SK-N-SH treated with all-trans-retinoic acid at 6 μM for 48 hours (cell line): ENCODE results near the gene C22orf39.

Experiments
- ATAC-seq: fragments of 200-7000 bp; cut with Tn5 transposase; 3 replicates; pipeline ENCODE4 v1.9.1; 2020; ENCODE audit warnings: mild to moderate bottlenecking, moderate library complexity
- ARNTL ChIP-seq: fragments of 450-650 bp; formaldehyde crosslinking; IDR thresholded peaks from 2 replicates; pipeline ENCODE4 v1.5.0; 2020; ENCODE audit warnings: low read depth, mild to moderate bottlenecking, moderate library complexity, borderline replicate concordance
- BACH2 ChIP-seq: fragments of 250-450 bp; sonication (Bioruptor Pico); IDR thresholded peaks from 2 replicates; pipeline ENCODE4 v1.9.0; 2021; ENCODE audit warnings: mild to moderate bottlenecking, borderline replicate concordance
- CSDC2 ChIP-seq: fragments of 250-450 bp; sonication (Bioruptor Pico); IDR thresholded peaks from 2 replicates; pipeline ENCODE4 v1.5.0; 2020; ENCODE audit warnings: mild to moderate bottlenecking, moderate library complexity
- ESRRG ChIP-seq: fragments of 250-450 bp; sonication (Bioruptor Pico); IDR thresholded peaks from 2 replicates; pipeline ENCODE4 v1.6.1; 2021; ENCODE audit warnings: mild to moderate bottlenecking
- GLIS3 ChIP-seq: fragments of 250-450 bp; sonication (Bioruptor Pico); IDR thresholded peaks from 2 replicates; pipeline ENCODE4 v1.5.0; 2020; ENCODE audit warnings: mild to moderate bottlenecking, moderate library complexity
- ISL1 ChIP-seq: fragments of 250-450 bp; sonication (Bioruptor Pico); IDR thresholded peaks from 2 replicates; pipeline ENCODE4 v2.1.2; 2022; ENCODE audit warnings: mild to moderate bottlenecking, moderate library complexity
- OSR1 ChIP-seq: fragments of 250-450 bp; sonication (Bioruptor Pico); IDR thresholded peaks from 2 replicates; pipeline ENCODE4 v1.8.0; 2022; ENCODE audit warnings: moderate library complexity, mild to moderate bottlenecking, inconsistent platforms
- RARB ChIP-seq: fragments of 250-450 bp; sonication (Bioruptor Pico); IDR thresholded peaks from 2 replicates; pipeline ENCODE4 v1.8.0; 2021; ENCODE audit warnings: mild to moderate bottlenecking, moderate library complexity
- SNAI2 ChIP-seq: fragments of 250-450 bp; sonication (Bioruptor Pico); IDR thresholded peaks from 2 replicates; pipeline ENCODE4 v1.5.0; 2020; ENCODE audit warnings: mild to moderate bottlenecking, moderate library complexity
- TCF4 ChIP-seq: fragments of 250-450 bp; sonication (Bioruptor Pico); IDR thresholded peaks from 2 replicates; pipeline ENCODE4 v1.8.0; 2021; ENCODE audit warnings: mild to moderate bottlenecking, moderate library complexity, borderline replicate concordance
- TOX ChIP-seq: fragments of 250-450 bp; sonication (Bioruptor Pico); IDR thresholded peaks from 2 replicates; pipeline ENCODE4 v1.8.0; 2021; ENCODE audit warnings: mild to moderate bottlenecking, moderate library complexity, borderline replicate concordance
- ZC3H10 ChIP-seq: fragments of 250-450 bp; sonication (Bioruptor Pico); IDR thresholded peaks from 2 replicates; pipeline ENCODE4 v1.5.1; 2021; ENCODE audit warnings: mild to moderate bottlenecking, moderate library complexity
- ZFP3 ChIP-seq: fragments of 250-450 bp; sonication (Bioruptor Pico); IDR thresholded peaks from 2 replicates; pipeline ENCODE4 v1.5.0; 2020; ENCODE audit warnings: mild to moderate bottlenecking, moderate library complexity
- ZFP30 ChIP-seq: fragments of 450-650 bp; formaldehyde crosslinking; IDR thresholded peaks from 2 replicates; pipeline ENCODE4 v1.5.0; 2022; ENCODE audit warnings: mild to moderate bottlenecking, moderate library complexity
- ZNF565 ChIP-seq: fragments of 450-650 bp; formaldehyde crosslinking; conservative IDR thresholded peaks from 2 replicates; pipeline ENCODE4 v1.5.0; 2020; ENCODE audit warnings: low read depth, mild to moderate bottlenecking, moderate library complexity
- ZNF70 ChIP-seq: fragments of 450-650 bp; formaldehyde crosslinking; IDR thresholded peaks from 2 replicates; pipeline ENCODE4 v1.5.0; 2020; ENCODE audit warnings: mild to moderate bottlenecking, moderate library complexity
- ZNF8 ChIP-seq: fragments of 450-650 bp; formaldehyde crosslinking; IDR thresholded peaks from 2 replicates; pipeline ENCODE4 v1.5.0; 2020; ENCODE audit warnings: mild to moderate bottlenecking, moderate library complexity
- TF ChIP-seq, protein P1 (sequence below): fragments of 250-450 bp; sonication (Bioruptor Pico); IDR thresholded peaks from 2 replicates; pipeline ENCODE4 v1.5.1; 2020; ENCODE audit warnings: low read depth, mild to moderate bottlenecking, moderate library complexity
- TF ChIP-seq, protein P2 (sequence below): fragments of 250-450 bp; sonication (Bioruptor Pico); IDR thresholded peaks from 2 replicates; pipeline ENCODE4 v1.5.1; 2021; ENCODE audit warnings: mild to moderate bottlenecking, moderate library complexity
- TF ChIP-seq, protein P3 (sequence below): fragments of 250-450 bp; sonication (Bioruptor Pico); IDR thresholded peaks from 2 replicates; pipeline ENCODE4 v1.8.0; 2021; ENCODE audit warnings: low read depth, mild to moderate bottlenecking, moderate library complexity, borderline replicate concordance
- TF ChIP-seq, protein P4 (sequence below): fragments of 250-450 bp; sonication (Bioruptor Pico); IDR thresholded peaks from 2 replicates; pipeline ENCODE4 v1.8.0; 2020; ENCODE audit warnings: mild to moderate bottlenecking, moderate library complexity, borderline replicate concordance

The C22orf39 gene

DNA sequence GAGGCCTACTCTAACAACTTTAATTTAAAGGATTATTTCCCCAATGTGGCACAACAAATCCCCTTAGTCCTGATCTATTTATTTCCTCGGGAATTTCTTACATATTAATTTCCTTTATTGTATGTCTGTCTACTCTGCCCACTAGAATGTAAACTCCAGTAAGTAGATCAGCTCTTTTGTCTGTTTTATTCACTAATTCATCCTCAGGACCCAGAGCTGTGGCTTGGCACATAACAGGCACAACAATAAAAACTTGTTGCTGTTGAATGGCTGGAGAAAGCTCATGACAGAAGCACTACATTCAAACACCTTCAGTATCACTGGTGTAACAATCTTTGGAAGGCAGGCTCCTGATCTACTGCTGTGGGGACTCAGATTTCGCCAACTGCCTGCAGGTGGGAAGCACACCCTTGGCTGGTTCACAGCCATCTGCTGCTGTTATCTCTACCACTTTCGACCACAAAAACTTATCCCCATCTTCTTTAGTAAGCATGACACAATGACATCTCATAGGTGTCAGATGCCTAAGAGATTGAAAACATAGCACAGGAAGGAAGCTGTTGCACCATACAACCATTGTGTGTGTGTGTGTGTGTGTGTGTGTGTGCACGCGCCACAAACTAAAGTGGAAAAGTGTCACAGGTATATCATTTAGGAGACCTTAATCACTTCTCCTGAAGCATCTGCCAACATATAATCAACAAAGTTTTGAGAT, 27.9 kb downstream of the C22orf39 start:
- ATAC-seq = no peak
- no peak for TF ChIP-seq SNAI2 (CRISPR knock-in tag)
- no peak for TF ChIP-seq ZFP3
- TF ChIP-seq TCF4 = no peak
- TF ChIP-seq, protein P1, sequence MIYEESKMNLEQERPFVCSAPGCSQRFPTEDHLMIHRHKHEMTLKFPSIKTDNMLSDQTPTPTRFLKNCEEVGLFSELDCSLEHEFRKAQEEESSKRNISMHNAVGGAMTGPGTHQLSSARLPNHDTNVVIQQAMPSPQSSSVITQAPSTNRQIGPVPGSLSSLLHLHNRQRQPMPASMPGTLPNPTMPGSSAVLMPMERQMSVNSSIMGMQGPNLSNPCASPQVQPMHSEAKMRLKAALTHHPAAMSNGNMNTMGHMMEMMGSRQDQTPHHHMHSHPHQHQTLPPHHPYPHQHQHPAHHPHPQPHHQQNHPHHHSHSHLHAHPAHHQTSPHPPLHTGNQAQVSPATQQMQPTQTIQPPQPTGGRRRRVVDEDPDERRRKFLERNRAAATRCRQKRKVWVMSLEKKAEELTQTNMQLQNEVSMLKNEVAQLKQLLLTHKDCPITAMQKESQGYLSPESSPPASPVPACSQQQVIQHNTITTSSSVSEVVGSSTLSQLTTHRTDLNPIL (CRISPR knock-in tag) = no peak

DNA sequence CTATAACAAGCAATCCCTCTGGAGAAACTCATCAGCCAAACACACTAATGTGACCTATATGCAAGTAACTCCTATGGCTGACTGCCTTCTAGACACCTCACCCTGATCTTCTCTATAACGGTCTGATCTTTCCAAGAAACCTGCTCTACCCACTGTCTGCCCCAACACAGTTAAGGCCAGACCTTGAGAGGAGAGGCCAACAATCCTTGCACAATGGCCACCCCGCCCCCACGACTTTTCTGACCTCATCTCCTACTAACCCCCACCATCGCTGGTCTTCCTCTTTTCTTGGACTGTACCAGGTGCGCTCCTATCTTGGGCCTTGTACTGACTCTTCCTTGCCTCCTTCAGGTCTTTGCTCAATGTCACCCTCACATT, 28.4 kb downstream of the C22orf39 start:
- no peak for ATAC-seq
- TF ChIP-seq ARNTL = no peak
- TF ChIP-seq ZFP30 (CRISPR knock-in tag) = no peak
- TF ChIP-seq, all 23 proteins: peak for 0

DNA sequence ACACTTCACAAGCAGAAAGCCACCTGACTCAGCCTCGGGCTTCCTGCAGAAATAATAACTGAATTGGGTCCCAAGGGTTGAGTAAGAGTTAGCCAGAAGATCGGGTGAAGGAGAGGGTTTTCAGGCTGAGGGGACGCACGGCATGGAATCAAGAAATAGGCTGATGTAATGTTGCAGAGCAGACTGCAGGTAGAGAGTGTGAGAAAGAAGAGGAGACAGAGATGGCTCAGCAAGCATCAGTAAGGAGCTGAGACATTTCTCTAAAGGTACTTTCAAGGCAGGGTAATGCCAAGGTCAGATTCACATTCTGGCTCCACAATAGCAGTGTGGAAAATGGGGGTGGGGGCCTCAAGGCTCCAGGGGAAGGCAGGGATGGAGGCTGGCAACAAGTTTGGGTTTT, 34.6 kb downstream of the C22orf39 start:
- no peak for ATAC-seq
- TF ChIP-seq BACH2 (CRISPR knock-in tag) = no peak
- TF ChIP-seq ZNF565 = no peak
- TF ChIP-seq, protein P2, sequence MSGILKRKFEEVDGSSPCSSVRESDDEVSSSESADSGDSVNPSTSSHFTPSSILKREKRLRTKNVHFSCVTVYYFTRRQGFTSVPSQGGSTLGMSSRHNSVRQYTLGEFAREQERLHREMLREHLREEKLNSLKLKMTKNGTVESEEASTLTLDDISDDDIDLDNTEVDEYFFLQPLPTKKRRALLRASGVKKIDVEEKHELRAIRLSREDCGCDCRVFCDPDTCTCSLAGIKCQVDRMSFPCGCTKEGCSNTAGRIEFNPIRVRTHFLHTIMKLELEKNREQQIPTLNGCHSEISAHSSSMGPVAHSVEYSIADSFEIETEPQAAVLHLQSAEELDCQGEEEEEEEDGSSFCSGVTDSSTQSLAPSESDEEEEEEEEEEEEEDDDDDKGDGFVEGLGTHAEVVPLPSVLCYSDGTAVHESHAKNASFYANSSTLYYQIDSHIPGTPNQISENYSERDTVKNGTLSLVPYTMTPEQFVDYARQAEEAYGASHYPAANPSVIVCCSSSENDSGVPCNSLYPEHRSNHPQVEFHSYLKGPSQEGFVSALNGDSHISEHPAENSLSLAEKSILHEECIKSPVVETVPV = no peak
- TF ChIP-seq, protein P3, sequence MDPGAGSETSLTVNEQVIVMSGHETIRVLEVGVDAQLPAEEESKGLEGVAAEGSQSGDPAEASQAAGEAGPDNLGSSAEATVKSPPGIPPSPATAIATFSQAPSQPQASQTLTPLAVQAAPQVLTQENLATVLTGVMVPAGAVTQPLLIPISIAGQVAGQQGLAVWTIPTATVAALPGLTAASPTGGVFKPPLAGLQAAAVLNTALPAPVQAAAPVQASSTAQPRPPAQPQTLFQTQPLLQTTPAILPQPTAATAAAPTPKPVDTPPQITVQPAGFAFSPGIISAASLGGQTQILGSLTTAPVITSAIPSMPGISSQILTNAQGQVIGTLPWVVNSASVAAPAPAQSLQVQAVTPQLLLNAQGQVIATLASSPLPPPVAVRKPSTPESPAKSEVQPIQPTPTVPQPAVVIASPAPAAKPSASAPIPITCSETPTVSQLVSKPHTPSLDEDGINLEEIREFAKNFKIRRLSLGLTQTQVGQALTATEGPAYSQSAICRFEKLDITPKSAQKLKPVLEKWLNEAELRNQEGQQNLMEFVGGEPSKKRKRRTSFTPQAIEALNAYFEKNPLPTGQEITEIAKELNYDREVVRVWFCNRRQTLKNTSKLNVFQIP (CRISPR knock-in tag) = no peak
- no peak for TF ChIP-seq ESRRG (CRISPR knock-in tag)
- no peak for TF ChIP-seq ZNF70 (CRISPR knock-in tag)
- TF ChIP-seq OSR1 (CRISPR knock-in tag) = no peak

DNA sequence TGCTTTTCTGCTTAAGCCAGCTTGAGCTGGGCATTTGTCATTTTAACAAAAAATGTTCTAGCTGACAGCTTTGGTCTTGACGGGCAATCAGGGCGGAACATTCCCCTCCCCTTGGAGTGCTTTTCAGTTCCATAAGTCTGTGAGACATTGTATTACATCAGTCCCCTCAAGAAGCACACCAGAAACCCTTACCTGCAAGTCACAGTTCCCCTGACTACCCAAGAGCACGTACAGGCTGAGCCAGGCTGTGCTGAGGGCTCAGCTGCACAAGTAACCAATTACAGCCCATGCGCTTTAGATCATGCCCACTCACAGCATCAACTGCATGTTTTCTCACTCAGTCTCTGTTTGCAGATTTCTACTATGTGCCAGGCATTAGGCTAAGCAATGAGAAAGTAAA, 35.0 kb downstream of the C22orf39 start:
- ATAC-seq = no peak
- TF ChIP-seq, protein P2 = no peak
- TF ChIP-seq SNAI2 (CRISPR knock-in tag) = no peak
- TF ChIP-seq ZNF70 (CRISPR knock-in tag) = no peak
- no peak for TF ChIP-seq ZNF565
- no peak for TF ChIP-seq ZC3H10 (CRISPR knock-in tag)

DNA sequence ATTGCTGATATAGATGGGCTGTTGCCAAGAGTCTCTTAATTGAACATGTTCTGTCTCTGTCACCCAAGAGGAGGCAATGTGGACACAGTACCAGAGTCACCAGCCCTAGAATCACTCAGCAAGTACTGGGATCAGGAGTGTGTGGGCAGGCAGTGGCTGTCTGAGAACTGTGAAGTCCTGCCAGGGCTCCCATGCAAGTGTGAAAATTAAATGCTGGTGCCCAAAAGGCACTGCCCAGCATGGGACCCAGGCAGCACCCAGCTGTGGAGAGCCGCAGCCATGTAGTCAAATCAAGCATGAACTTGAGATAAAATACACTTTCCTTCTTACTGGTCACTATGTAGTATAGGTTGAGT, 35.8 kb downstream of the C22orf39 start:
- no peak for ATAC-seq
- TF ChIP-seq, protein P3 (CRISPR knock-in tag) = no peak
- TF ChIP-seq TCF4 (no peak), CSDC2 (CRISPR knock-in tag) (no peak), ZNF8 (CRISPR knock-in tag) (no peak), TOX (no peak), ARNTL (no peak), ISL1 (CRISPR knock-in tag) (no peak), SNAI2 (CRISPR knock-in tag) (no peak), BACH2 (CRISPR knock-in tag) (no peak), OSR1 (CRISPR knock-in tag) (no peak), RARB (CRISPR knock-in tag) (no peak), ZFP3 (no peak), GLIS3 (no peak), ZNF565 (no peak), ZNF70 (CRISPR knock-in tag) (no peak)
- TF ChIP-seq, protein P4, sequence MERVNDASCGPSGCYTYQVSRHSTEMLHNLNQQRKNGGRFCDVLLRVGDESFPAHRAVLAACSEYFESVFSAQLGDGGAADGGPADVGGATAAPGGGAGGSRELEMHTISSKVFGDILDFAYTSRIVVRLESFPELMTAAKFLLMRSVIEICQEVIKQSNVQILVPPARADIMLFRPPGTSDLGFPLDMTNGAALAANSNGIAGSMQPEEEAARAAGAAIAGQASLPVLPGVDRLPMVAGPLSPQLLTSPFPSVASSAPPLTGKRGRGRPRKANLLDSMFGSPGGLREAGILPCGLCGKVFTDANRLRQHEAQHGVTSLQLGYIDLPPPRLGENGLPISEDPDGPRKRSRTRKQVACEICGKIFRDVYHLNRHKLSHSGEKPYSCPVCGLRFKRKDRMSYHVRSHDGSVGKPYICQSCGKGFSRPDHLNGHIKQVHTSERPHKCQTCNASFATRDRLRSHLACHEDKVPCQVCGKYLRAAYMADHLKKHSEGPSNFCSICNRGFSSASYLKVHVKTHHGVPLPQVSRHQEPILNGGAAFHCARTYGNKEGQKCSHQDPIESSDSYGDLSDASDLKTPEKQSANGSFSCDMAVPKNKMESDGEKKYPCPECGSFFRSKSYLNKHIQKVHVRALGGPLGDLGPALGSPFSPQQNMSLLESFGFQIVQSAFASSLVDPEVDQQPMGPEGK (CRISPR knock-in tag) = no peak
- TF ChIP-seq, protein P2 = no peak
